H9 (cell line): Measurements from ENCODE around the gene TCP11L1. TPM values are rescaled to one million over a fixed set of nuclear protein-coding genes. Genes with fewer than 3 reads are reported as not detected.

Experiments
- DNase-seq: peaks from one replicate; pipeline ENCODE4 v3.0.0-alpha.2; 2017
- H2AFZ ChIP-seq: one replicate; pipeline ENCODE4 v1.6.1; 2013; ENCODE audit warnings: mild to moderate bottlenecking, low read length, control low read depth, moderate library complexity
- H2AK5ac ChIP-seq: 2 replicates; pipeline ENCODE4 v1.6.1; 2013; ENCODE audit warnings: low read length, control low read depth, mixed read lengths; ENCODE audit not compliant: insufficient read length
- H2BK120ac ChIP-seq: one replicate; pipeline ENCODE4 v1.6.1; 2013; ENCODE audit warnings: low read depth, mild to moderate bottlenecking, low read length, control low read depth, inconsistent platforms; ENCODE audit not compliant: poor library complexity, severe bottlenecking
- H2BK12ac ChIP-seq: 2 replicates; pipeline ENCODE4 v1.6.1; 2013; ENCODE audit warnings: low read length, control low read depth, mixed read lengths, low read depth; ENCODE audit not compliant: insufficient read length
- H2BK15ac ChIP-seq: 2 replicates; pipeline ENCODE4 v1.6.1; 2013; ENCODE audit warnings: low read depth, low read length, control low read depth
- H2BK20ac ChIP-seq: one replicate; pipeline ENCODE4 v1.6.1; 2013; ENCODE audit warnings: low read depth, mild to moderate bottlenecking, low read length, control low read depth, inconsistent platforms; ENCODE audit not compliant: poor library complexity, severe bottlenecking
- H2BK5ac ChIP-seq: 2 replicates; pipeline ENCODE4 v1.6.1; 2013; ENCODE audit warnings: low read length, control low read depth, mixed read lengths; ENCODE audit not compliant: insufficient read length
- H3K14ac ChIP-seq: 2 replicates; pipeline ENCODE4 v1.6.1; 2013; ENCODE audit warnings: low read length, control low read depth; ENCODE audit not compliant: insufficient read depth
- H3K18ac ChIP-seq: 2 replicates; pipeline ENCODE4 v1.6.1; 2013; ENCODE audit warnings: low read depth, mild to moderate bottlenecking, mixed read lengths, low read length, control low read depth; ENCODE audit not compliant: insufficient read length
- H3K23ac ChIP-seq: 2 replicates; pipeline ENCODE4 v1.6.1; 2013; ENCODE audit warnings: low read length, control low read depth, mixed read lengths, low read depth; ENCODE audit not compliant: insufficient read length
- H3K23me2 ChIP-seq: 2 replicates; pipeline ENCODE4 v1.6.1; 2013; ENCODE audit warnings: low read depth, mild to moderate bottlenecking, mixed read lengths, low read length, control low read depth; ENCODE audit not compliant: insufficient read length, poor library complexity, severe bottlenecking
- H3K27ac ChIP-seq: 2 replicates; pipeline ENCODE4 v1.5.1; 2013; ENCODE audit warnings: low read length, control low read depth, mixed read lengths, low read depth; ENCODE audit not compliant: insufficient read length
- H3K27me3 ChIP-seq: 2 replicates; pipeline ENCODE4 v1.6.1; 2013; ENCODE audit warnings: low read length, control low read depth, inconsistent platforms; ENCODE audit not compliant: insufficient read depth
- H3K4ac ChIP-seq: 2 replicates; pipeline ENCODE4 v1.6.1; 2013; ENCODE audit warnings: low read depth, mild to moderate bottlenecking, control low read depth, inconsistent platforms, low read length, moderate library complexity
- H3K4me1 ChIP-seq: 2 replicates; pipeline ENCODE4 v1.6.1; 2013; ENCODE audit warnings: low read length, control low read depth, inconsistent platforms; ENCODE audit not compliant: insufficient read depth
- H3K4me2 ChIP-seq: 2 replicates; pipeline ENCODE4 v1.6.1; 2013; ENCODE audit warnings: low read length, control low read depth, mixed read lengths; ENCODE audit not compliant: insufficient read length, insufficient read depth
- H3K56ac ChIP-seq: 2 replicates; pipeline ENCODE4 v1.6.1; 2013; ENCODE audit warnings: low read depth, mild to moderate bottlenecking, mixed read lengths, low read length, control low read depth; ENCODE audit not compliant: insufficient read length
- H3K79me1 ChIP-seq: 2 replicates; pipeline ENCODE4 v1.6.1; 2013; ENCODE audit warnings: low read depth, mild to moderate bottlenecking, moderate library complexity, low read length, control low read depth, inconsistent platforms; ENCODE audit not compliant: insufficient read depth, poor library complexity, severe bottlenecking
- H3K79me2 ChIP-seq: 2 replicates; pipeline ENCODE4 v1.6.1; 2013; ENCODE audit warnings: low read length, control low read depth, inconsistent platforms; ENCODE audit not compliant: insufficient read depth
- H3K9ac ChIP-seq: 2 replicates; pipeline ENCODE4 v1.6.1; 2013; ENCODE audit warnings: low read length, control low read depth, mixed read lengths; ENCODE audit not compliant: insufficient read length; ENCODE audit errors: extremely low read depth
- H3K9me3 ChIP-seq: one replicate; pipeline ENCODE4 v1.6.1; 2013; ENCODE audit warnings: low read depth, low read length, inconsistent platforms; ENCODE audit not compliant: control insufficient read depth
- H3T11ph ChIP-seq: one replicate; pipeline ENCODE4 v1.6.1; 2013; ENCODE audit warnings: mild to moderate bottlenecking, low read length, control low read depth, inconsistent platforms
- H4K20me1 ChIP-seq: one replicate; pipeline ENCODE4 v1.6.1; 2013; ENCODE audit not compliant: control insufficient read depth, insufficient read length, insufficient read depth
- H4K5ac ChIP-seq: 2 replicates; pipeline ENCODE4 v1.6.1; 2013; ENCODE audit warnings: low read depth, mild to moderate bottlenecking, mixed read lengths, low read length, control low read depth; ENCODE audit not compliant: insufficient read length
- H4K8ac ChIP-seq: replicated peaks from 2 replicates; pipeline ENCODE4 v1.6.1; 2013; ENCODE audit warnings: low read length, control low read depth, mixed read lengths, low read depth; ENCODE audit not compliant: insufficient read length
- H4K91ac ChIP-seq: 2 replicates; pipeline ENCODE4 v1.6.1; 2013; ENCODE audit warnings: low read depth, mild to moderate bottlenecking, moderate library complexity, mixed read lengths, low read length, control low read depth; ENCODE audit not compliant: insufficient read length
- H3K27ac Mint-ChIP-seq, 3 experiments: 2 replicates in 2 of 3; 3 replicates in 1 of 3; pipeline ENCODE4 v1.8.0; 2020 to 2021; ENCODE audit warnings: mixed read lengths in 3 of 3, mild to moderate bottlenecking in 1 of 3, moderate library complexity in 1 of 3
- H3K27me3 Mint-ChIP-seq: 2 replicates; pipeline ENCODE4 v1.8.0; 2021; ENCODE audit warnings: low read depth, mild to moderate bottlenecking, moderate library complexity, mixed read lengths
- H3K36me3 Mint-ChIP-seq, 3 experiments: 2 replicates in 2 of 3; 3 replicates in 1 of 3; pipeline ENCODE4 v1.8.0; 2020 to 2021; ENCODE audit warnings: low read depth in 3 of 3, mixed read lengths in 3 of 3; ENCODE audit not compliant: insufficient read depth in 1 of 3
- H3K4me1 Mint-ChIP-seq, 2 experiments: 2 replicates each; pipeline ENCODE4 v1.8.0; 2020; ENCODE audit warnings: mixed read lengths in 2 of 2
- H3K4me3 Mint-ChIP-seq, 2 experiments: 2 replicates in 1 of 2; 3 replicates in 1 of 2; pipeline ENCODE4 v1.8.0; 2020 to 2021; ENCODE audit warnings: mild to moderate bottlenecking in 2 of 2, mixed read lengths in 2 of 2, moderate library complexity in 1 of 2
- H3K9me3 Mint-ChIP-seq, 2 experiments: 2 replicates in 1 of 2; 3 replicates in 1 of 2; pipeline ENCODE4 v1.8.0; 2020; ENCODE audit warnings: mild to moderate bottlenecking in 2 of 2, mixed read lengths in 2 of 2, moderate library complexity in 1 of 2
- CTCF ChIP-seq: fragments of 200-600 bp; sonication (generic); conservative IDR thresholded peaks from 3 replicates; pipeline ENCODE4 v1.8.0; 2021; ENCODE audit warnings: antibody characterized with exemption, mild to moderate bottlenecking
- total RNA-seq: library from RNA; stranded (reverse); gene quantifications from 2 replicates; pipeline ENCODE4 v1.2.1, GENCODE V29; 2021

Gene TCP11L1
- total RNA-seq, 1 experiment from 2014 or later = 20.3 TPM

GRCh38 chr11:33055375-33055774 is 16.0 kb downstream of the TCP11L1 start:
- DNase-seq = no peak
- H3K4me3 Mint-ChIP-seq = no peak overlapping the region
- no peak overlapping the region for H3K23ac ChIP-seq
- H3K4me1 ChIP-seq = no peaks in the 10 kb centered on the region; the same call in 1 of the 2 replicates
- no peaks in the 10 kb centered on the region for H3K23me2 ChIP-seq
- H4K5ac ChIP-seq = no peak overlapping the region
- no peak overlapping the region for H3K4me2 ChIP-seq
- no peak overlapping the region for H3K27ac Mint-ChIP-seq
- no peak overlapping the region for H3T11ph ChIP-seq
- no peak overlapping the region for H2BK12ac ChIP-seq
- H2BK120ac ChIP-seq = no peak overlapping the region
- H3K27me3 ChIP-seq = no peaks in the 10 kb centered on the region
- peaks cover 9 to 15% of the 10 kb centered on the region in 2 experiments for H3K4me1 Mint-ChIP-seq
- no peak overlapping the region for H3K4ac ChIP-seq
- H3K9ac ChIP-seq = no peak overlapping the region
- H2BK20ac ChIP-seq = no peak overlapping the region
- H4K20me1 ChIP-seq = no peaks in the 10 kb centered on the region
- H4K8ac ChIP-seq = no peak overlapping the region
- H3K27ac ChIP-seq = no peak overlapping the region
- no peaks in the 10 kb centered on the region for H3K9me3 ChIP-seq
- H3K14ac ChIP-seq = no peak overlapping the region
- no peak overlapping the region for H2BK5ac ChIP-seq
- H3K9me3 Mint-ChIP-seq = no peaks in the 10 kb centered on the region
- H3K36me3 Mint-ChIP-seq = peaks cover 8 to 36% (median 35%) of the 10 kb centered on the region in 3 experiments; a peak in 6 of 7 replicates
- no peak overlapping the region for H2BK15ac ChIP-seq
- no peak overlapping the region for H3K56ac ChIP-seq
- no peak overlapping the region for H3K18ac ChIP-seq
- H3K27me3 Mint-ChIP-seq = no peaks in the 10 kb centered on the region
- no peak overlapping the region for H2AFZ ChIP-seq
- no peak for TF ChIP-seq CTCF
- H3K79me1 ChIP-seq = no peaks in the 10 kb centered on the region
- no peak overlapping the region for H2AK5ac ChIP-seq
- H4K91ac ChIP-seq = no peak overlapping the region
- no peaks in the 10 kb centered on the region for H3K79me2 ChIP-seq
